Measurements from ENCODE around the gene EEF2.
"Not testable (repeated sequence)": the region's sequence is repeated elsewhere in the genome, so short reads cannot be mapped to it uniquely, and the experiment has no call there.

EEF2 gene

GRCh38 chr19:3947316-3947933 is 37.8 kb downstream of the EEF2 start:
- H3K9me3 ChIP-seq (ENCODE audit: control insufficient read depth in 5 of 5, low read length in 5 of 5); H3K36me3 ChIP-seq (ENCODE audit: control insufficient read depth in 5 of 5, insufficient read depth in 5 of 5, low read length in 5 of 5); H3K4me3 ChIP-seq (ENCODE audit: low read depth in 1 of 5, low read length in 5 of 5); H3K27ac ChIP-seq (ENCODE audit: low read depth, low read length); H3K9ac ChIP-seq (ENCODE audit: low read length in 5 of 5): not testable (repeated sequence)
- H3K4me1 ChIP-seq (ENCODE audit: control insufficient read depth in 5 of 5, insufficient read depth in 5 of 5, low read length in 5 of 5), result peaks cover 0 to 11% (median 3%) of the 10 kb centered on the region in 5 donors
- peaks cover 0 to 19% (median 2%) of the 10 kb centered on the region in 5 donors for H3K27me3 ChIP-seq (ENCODE audit: control insufficient read depth in 5 of 5, insufficient read depth in 4 of 5, low read length in 5 of 5)

- no peak overlapping the region for H3K27ac ChIP-seq (ENCODE audit: low read depth, low read length)
- peaks cover 0 to 4% (median 0%) of the 10 kb centered on the region in 5 donors for H3K9me3 ChIP-seq (ENCODE audit: control insufficient read depth in 5 of 5, low read length in 5 of 5)
- peaks cover 0 to 14% (median under 1%) of the 10 kb centered on the region in 5 donors for H3K27me3 ChIP-seq (ENCODE audit: control insufficient read depth in 5 of 5, insufficient read depth in 4 of 5, low read length in 5 of 5)
- H3K36me3 ChIP-seq (ENCODE audit: control insufficient read depth in 5 of 5, insufficient read depth in 5 of 5, low read length in 5 of 5), result no peaks in the 10 kb centered on the region
- H3K9ac ChIP-seq (ENCODE audit: low read length in 5 of 5), result no peak overlapping the region
- peaks cover 0 to 4% (median under 1%) of the 10 kb centered on the region in 5 donors for H3K4me1 ChIP-seq (ENCODE audit: control insufficient read depth in 5 of 5, insufficient read depth in 5 of 5, low read length in 5 of 5)
- H3K4me3 ChIP-seq (ENCODE audit: low read depth in 1 of 5, low read length in 5 of 5), result no peak overlapping the region
Measured at GRCh38 chr19:3945838-3946237, 39.4 kb downstream of the EEF2 start.

DNA sequence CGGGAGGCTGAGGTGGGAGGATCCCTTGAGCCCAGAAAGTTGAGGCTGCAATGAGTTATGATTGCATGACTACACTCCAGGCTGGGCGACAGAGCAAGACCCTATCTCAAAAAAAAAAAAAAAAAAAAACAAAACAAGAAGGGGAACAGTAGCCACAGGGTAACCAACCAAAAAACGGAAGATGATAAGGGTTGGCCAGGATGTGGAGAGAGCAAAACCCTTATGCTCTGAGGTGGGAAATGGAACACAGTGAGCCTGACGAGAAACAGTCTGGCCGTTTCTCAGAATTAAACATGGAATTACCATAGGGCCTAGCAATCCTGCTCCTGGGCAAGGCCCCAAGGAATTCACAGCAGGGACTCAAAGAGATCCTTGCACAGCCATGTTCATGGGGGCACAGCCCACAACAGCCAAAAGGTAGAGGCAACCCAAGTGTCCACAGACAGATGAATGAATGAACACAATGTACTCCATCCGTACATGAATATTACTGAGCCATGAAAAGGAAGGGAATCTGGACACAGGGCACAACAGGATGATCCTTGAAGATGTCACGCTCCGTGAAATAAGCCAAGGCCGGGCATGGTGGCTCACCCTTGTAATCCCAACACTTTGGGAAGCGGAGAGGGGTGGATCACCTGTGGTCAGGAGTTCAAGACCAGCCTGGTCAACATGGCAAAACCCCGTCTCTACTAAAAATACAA is 41.1 kb downstream of the EEF2 start:
- Histone ChIP-seq H3K4me1 (ENCODE audit: control insufficient read depth in 5 of 5, insufficient read depth in 5 of 5, low read length in 5 of 5) (no peaks in the 10 kb centered on the region), H3K36me3 (ENCODE audit: control insufficient read depth in 5 of 5, insufficient read depth in 5 of 5, low read length in 5 of 5) (no peaks in the 10 kb centered on the region), H3K4me3 (ENCODE audit: low read depth in 1 of 5, low read length in 5 of 5) (no peak overlapping the region), H3K27me3 (ENCODE audit: control insufficient read depth in 5 of 5, insufficient read depth in 4 of 5, low read length in 5 of 5) (peaks cover 0 to 2% (median 0%) of the 10 kb centered on the region in 5 donors), H3K9ac (ENCODE audit: low read length in 5 of 5) (no peak overlapping the region), H3K9me3 (ENCODE audit: control insufficient read depth in 5 of 5, low read length in 5 of 5) (peaks cover 0 to 4% (median 0%) of the 10 kb centered on the region in 5 donors), H3K27ac (ENCODE audit: low read depth, low read length) (no peak overlapping the region)

DNA sequence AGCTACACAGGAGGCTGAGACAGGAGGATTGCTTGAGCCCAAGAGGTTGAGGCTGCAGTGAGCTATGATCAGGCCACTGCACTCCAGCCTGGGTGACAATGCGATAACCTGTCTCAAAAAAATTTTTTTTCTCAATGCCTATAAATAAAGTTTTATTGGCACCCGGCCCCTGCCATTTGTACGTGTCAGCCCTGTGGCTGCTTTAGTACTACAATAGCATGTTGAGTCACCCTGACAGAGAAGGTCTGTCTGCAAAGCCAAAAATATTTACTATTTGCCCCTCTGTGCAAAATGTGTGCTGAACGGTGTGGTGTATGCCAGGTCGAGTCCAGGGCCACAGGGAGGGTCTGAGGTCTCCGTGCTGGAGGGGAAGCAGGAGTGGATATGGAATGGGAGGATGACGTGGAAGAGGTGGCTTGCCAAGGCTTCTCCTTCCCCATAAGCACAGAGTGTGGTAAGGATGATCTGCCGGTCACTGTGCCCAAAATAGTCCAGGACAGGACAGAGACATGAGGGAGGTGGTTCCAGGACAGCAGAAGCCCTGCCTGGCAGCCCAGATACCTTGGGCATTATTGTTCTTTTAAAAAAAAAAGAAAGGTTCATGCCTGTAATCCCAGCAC is 42.4 kb downstream of the EEF2 start:
- Histone ChIP-seq H3K27ac (ENCODE audit: low read depth, low read length) (no peak overlapping the region), H3K4me1 (ENCODE audit: control insufficient read depth in 5 of 5, insufficient read depth in 5 of 5, low read length in 5 of 5) (no peaks in the 10 kb centered on the region)

GRCh38 chr19:3938300-3938950 is 46.8 kb downstream of the EEF2 start:
- H3K27me3 ChIP-seq (ENCODE audit: control insufficient read depth in 5 of 5, insufficient read depth in 4 of 5, low read length in 5 of 5), result peaks cover 3 to 13% (median 7%) of the 10 kb centered on the region in 5 donors
- not testable (repeated sequence) for H3K4me3 ChIP-seq (ENCODE audit: low read depth in 1 of 5, low read length in 5 of 5); H3K9me3 ChIP-seq (ENCODE audit: control insufficient read depth in 5 of 5, low read length in 5 of 5); H3K36me3 ChIP-seq (ENCODE audit: control insufficient read depth in 5 of 5, insufficient read depth in 5 of 5, low read length in 5 of 5); H3K27ac ChIP-seq (ENCODE audit: low read depth, low read length); H3K9ac ChIP-seq (ENCODE audit: low read length in 5 of 5); H3K4me1 ChIP-seq (ENCODE audit: control insufficient read depth in 5 of 5, insufficient read depth in 5 of 5, low read length in 5 of 5)

More for the DNA sequence above, 42.4 kb downstream of the EEF2 start:
- no peak overlapping the region for H3K9ac ChIP-seq (ENCODE audit: low read length in 5 of 5)
- H3K27me3 ChIP-seq (ENCODE audit: control insufficient read depth in 5 of 5, insufficient read depth in 4 of 5, low read length in 5 of 5), result no peaks in the 10 kb centered on the region
- H3K9me3 ChIP-seq (ENCODE audit: control insufficient read depth in 5 of 5, low read length in 5 of 5), result peaks cover 0 to 4% (median 0%) of the 10 kb centered on the region in 5 donors
- no peaks in the 10 kb centered on the region for H3K36me3 ChIP-seq (ENCODE audit: control insufficient read depth in 5 of 5, insufficient read depth in 5 of 5, low read length in 5 of 5)
- no peak overlapping the region for H3K4me3 ChIP-seq (ENCODE audit: low read depth in 1 of 5, low read length in 5 of 5)

GRCh38 chr19:3936506-3937442 is 48.5 kb downstream of the EEF2 start:
- H3K9ac ChIP-seq (ENCODE audit: low read length in 5 of 5), result no peak overlapping the region
- peaks cover 3 to 16% (median 10%) of the 10 kb centered on the region in 5 donors for H3K27me3 ChIP-seq (ENCODE audit: control insufficient read depth in 5 of 5, insufficient read depth in 4 of 5, low read length in 5 of 5)
- H3K27ac ChIP-seq (ENCODE audit: low read depth, low read length), result no peak overlapping the region
- no peaks in the 10 kb centered on the region for H3K9me3 ChIP-seq (ENCODE audit: control insufficient read depth in 5 of 5, low read length in 5 of 5)
- no peaks in the 10 kb centered on the region for H3K36me3 ChIP-seq (ENCODE audit: control insufficient read depth in 5 of 5, insufficient read depth in 5 of 5, low read length in 5 of 5)
- no peak overlapping the region for H3K4me3 ChIP-seq (ENCODE audit: low read depth in 1 of 5, low read length in 5 of 5)
- H3K4me1 ChIP-seq (ENCODE audit: control insufficient read depth in 5 of 5, insufficient read depth in 5 of 5, low read length in 5 of 5), result peaks cover 0 to 3% (median 0%) of the 10 kb centered on the region in 5 donors

DNA sequence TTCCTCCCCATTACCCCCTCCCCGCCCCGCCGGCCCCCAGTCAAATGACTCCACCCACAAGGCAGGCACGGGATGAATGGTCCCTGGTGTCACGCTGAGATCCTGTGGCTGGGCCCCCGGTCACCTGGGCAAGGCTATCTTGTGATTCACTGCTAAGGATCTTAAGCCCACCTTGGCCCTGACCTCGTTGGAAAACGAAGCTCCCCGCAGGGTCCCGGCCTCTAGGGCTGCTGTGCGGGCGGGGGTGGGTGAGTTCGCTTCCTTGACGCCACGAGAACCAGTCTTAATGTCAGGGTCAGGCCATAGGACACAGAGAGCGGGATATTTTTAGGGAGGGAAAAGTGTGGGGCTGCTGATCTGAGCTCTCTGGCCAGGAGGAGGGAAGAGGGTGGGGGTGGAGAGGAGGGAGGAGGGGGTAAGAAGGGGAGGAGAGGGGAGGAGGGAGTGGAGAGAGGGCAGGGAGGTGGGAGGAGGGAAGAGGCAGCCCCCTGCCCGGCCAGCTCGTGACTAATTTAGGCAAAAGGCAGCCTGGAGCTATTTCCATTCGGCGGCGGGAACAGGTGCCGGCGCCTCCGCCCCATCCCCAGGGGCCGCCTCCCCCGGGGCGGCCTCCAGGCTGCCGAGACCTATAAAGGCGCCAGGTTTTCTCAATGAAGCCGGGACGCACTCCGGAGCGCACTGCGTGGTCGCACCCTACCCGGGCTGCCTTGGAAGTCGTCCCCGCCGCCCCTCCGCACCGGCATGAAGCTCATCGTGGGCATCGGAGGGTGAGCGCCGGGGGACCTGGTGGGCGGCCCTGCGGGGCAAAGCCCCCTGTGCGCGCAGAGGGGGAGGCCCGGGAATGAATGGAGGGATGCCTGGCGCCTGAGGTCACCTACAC is 52.1 kb downstream of the EEF2 start, which contains the start of gene NMRK2:
TSS of gene NMRK2 (plus strand) at position 139 of the 880 bp plus-strand sequence. CDS start at position 742, 603 bp downstream.
- H3K27me3 ChIP-seq (ENCODE audit: control insufficient read depth in 5 of 5, insufficient read depth in 4 of 5, low read length in 5 of 5), result peaks cover 3 to 16% (median 10%) of the 10 kb centered on the region in 5 donors
- no peak within 1 kb of the TSS for H3K4me3 ChIP-seq (ENCODE audit: low read depth in 1 of 5, low read length in 5 of 5)
- peaks cover 0 to 3% (median 0%) of the 10 kb centered on the region in 5 donors for H3K4me1 ChIP-seq (ENCODE audit: control insufficient read depth in 5 of 5, insufficient read depth in 5 of 5, low read length in 5 of 5)
- no peak within 1 kb of the TSS for H3K27ac ChIP-seq (ENCODE audit: low read depth, low read length)
- no peaks in the 10 kb centered on the region for H3K9me3 ChIP-seq (ENCODE audit: control insufficient read depth in 5 of 5, low read length in 5 of 5)
- no peaks in the 10 kb centered on the region for H3K36me3 ChIP-seq (ENCODE audit: control insufficient read depth in 5 of 5, insufficient read depth in 5 of 5, low read length in 5 of 5)
- H3K9ac ChIP-seq (ENCODE audit: low read length in 5 of 5), result no peak within 1 kb of the TSS

- Histone ChIP-seq H3K9me3 (ENCODE audit: control insufficient read depth in 5 of 5, low read length in 5 of 5) (no peaks in the 10 kb centered on the region), H3K9ac (ENCODE audit: low read length in 5 of 5) (no peak overlapping the region), H3K27ac (ENCODE audit: low read depth, low read length) (no peak overlapping the region), H3K36me3 (ENCODE audit: control insufficient read depth in 5 of 5, insufficient read depth in 5 of 5, low read length in 5 of 5) (no peaks in the 10 kb centered on the region), H3K4me3 (ENCODE audit: low read depth in 1 of 5, low read length in 5 of 5) (no peak overlapping the region), H3K27me3 (ENCODE audit: control insufficient read depth in 5 of 5, insufficient read depth in 4 of 5, low read length in 5 of 5) (peaks cover 0 to 10% (median 8%) of the 10 kb centered on the region in 5 donors), H3K4me1 (ENCODE audit: control insufficient read depth in 5 of 5, insufficient read depth in 5 of 5, low read length in 5 of 5) (peaks cover 0 to 3% (median 0%) of the 10 kb centered on the region in 5 donors)
Measured at GRCh38 chr19:3931041-3931440, 54.2 kb downstream of the EEF2 start.
